GM21381 (cell line): ENCODE results near the gene CYB5B.

Source experiments
- ATAC-seq: cut with Tn5 transposase; IDR thresholded peaks from one replicate; pipeline ENCODE4 v1.9.1; 2021; ENCODE audit warnings: mild to moderate bottlenecking, moderate library complexity; ENCODE audit not compliant: unreplicated experiment

The CYB5B gene

DNA sequence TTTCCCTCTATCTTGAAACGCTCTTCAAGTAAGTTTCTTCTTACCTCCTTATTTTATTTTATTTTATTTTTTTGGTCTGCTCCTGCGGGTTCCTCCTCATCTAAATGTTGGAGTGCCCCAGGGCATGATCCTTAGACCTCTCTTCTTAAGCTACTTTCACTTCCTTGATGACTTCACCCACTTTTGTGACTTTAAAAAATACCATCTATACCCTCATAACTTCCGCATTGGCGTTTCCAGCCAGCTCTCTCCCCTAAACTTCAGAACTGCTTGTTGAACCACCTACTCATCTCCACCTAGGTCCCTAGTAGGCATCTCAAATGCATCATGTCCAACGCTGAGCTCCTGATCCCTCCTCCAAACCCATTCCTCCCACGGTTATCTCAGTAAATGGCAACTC, 89.9 kb downstream of the CYB5B start:
- ATAC-seq: no peak
